ENCODE results near the gene HTR3E.

HTR3E gene

GRCh38 chr3:184133840-184134745 lies 37.2 kb downstream of the HTR3E start:
- H3K27ac ChIP-seq: peak overlapping the region; percentile 99
- TF ChIP-seq ZFX (IDR thresholded peaks at IDR 0.05; ENCODE audit: borderline replicate concordance): no peak
- TF ChIP-seq, protein P1, sequence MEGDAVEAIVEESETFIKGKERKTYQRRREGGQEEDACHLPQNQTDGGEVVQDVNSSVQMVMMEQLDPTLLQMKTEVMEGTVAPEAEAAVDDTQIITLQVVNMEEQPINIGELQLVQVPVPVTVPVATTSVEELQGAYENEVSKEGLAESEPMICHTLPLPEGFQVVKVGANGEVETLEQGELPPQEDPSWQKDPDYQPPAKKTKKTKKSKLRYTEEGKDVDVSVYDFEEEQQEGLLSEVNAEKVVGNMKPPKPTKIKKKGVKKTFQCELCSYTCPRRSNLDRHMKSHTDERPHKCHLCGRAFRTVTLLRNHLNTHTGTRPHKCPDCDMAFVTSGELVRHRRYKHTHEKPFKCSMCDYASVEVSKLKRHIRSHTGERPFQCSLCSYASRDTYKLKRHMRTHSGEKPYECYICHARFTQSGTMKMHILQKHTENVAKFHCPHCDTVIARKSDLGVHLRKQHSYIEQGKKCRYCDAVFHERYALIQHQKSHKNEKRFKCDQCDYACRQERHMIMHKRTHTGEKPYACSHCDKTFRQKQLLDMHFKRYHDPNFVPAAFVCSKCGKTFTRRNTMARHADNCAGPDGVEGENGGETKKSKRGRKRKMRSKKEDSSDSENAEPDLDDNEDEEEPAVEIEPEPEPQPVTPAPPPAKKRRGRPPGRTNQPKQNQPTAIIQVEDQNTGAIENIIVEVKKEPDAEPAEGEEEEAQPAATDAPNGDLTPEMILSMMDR (IDR thresholded peaks at IDR 0.05): no peak

DNA sequence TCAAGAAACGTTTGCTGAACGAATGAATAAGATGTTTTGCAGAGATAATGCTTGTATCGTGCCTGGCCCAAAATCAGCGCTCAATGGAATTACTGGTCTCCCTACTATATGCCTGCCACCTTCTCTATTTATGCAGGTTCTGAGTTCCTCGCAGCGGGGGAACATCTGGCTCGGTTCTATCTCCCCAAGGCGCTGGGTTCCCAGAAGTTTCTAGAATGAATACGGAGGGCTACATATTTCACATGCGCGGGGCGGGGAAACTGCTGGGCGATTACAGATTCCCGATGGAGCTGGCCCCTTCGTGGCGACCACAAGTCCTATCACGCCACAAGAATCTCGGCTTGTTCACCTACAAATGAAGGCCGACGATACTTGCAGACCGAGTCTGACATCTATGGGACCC lies 37.9 kb downstream of the HTR3E start:
- H3K27ac ChIP-seq: peak overlapping the region; percentile 99
- TF ChIP-seq, protein P1 (IDR thresholded peaks at IDR 0.05): no peak
- no peak for TF ChIP-seq ZFX (IDR thresholded peaks at IDR 0.05; ENCODE audit: borderline replicate concordance)

DNA sequence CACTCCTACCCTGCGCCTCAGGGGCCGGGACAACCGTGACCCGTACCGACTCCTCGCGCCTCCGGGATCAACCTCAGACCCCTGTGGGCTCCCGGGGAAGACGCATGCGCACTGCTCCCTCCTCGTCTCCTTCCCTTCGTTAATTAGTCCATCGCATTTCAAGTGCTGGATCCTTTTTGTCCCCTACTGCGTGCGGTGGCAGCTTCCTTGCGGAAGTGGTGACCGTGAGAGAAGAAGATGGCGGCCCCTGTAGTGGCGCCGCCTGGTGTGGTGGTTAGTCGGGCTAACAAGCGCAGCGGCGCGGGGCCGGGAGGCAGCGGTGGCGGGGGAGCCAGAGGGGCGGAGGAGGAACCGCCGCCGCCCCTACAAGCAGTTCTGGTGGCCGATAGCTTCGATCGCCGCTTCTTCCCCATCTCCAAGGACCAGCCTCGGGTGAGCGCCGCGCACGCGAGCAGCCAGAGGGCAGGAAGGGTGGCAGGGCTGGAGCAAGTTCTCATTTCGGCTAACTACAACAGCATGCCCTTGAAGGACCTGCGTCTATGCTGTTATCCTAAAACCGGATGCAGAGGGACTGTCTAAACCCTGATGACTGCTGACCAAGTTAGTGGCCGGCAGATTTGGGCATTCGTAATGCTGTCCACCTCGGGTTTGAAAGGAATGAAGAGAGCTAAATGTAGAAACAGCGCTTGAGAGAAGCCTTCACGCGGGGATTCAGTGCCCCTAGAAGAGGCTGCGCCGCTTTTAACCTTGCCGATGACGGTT lies 38.5 kb downstream of the HTR3E start, which contains the start of gene EIF2B5:
EIF2B5 (plus strand) TSS at position 210 of the 762 bp plus-strand sequence; CDS start at position 238, 28 bp downstream.
- TF ChIP-seq, protein P1 (IDR thresholded peaks at IDR 0.05): peak; percentile 38
- TF ChIP-seq ZFX (IDR thresholded peaks at IDR 0.05; ENCODE audit: borderline replicate concordance): no peak
- H3K27ac ChIP-seq: peak within 1 kb of the TSS; percentile 99

GRCh38 chr3:184135911-184136260 lies 39.0 kb downstream of the HTR3E start:
- TF ChIP-seq, protein P1 (IDR thresholded peaks at IDR 0.05): no peak
- no peak for TF ChIP-seq ZFX (IDR thresholded peaks at IDR 0.05; ENCODE audit: borderline replicate concordance)
- peak overlapping the region; percentile 99 for H3K27ac ChIP-seq

GRCh38 chr3:184140436-184140835 lies 43.6 kb downstream of the HTR3E start:
- no peak overlapping the region for H3K27ac ChIP-seq
- TF ChIP-seq ZFX (IDR thresholded peaks at IDR 0.05; ENCODE audit: borderline replicate concordance): no peak
- TF ChIP-seq, protein P1 (IDR thresholded peaks at IDR 0.05): no peak

- no peak overlapping the region for H3K27ac ChIP-seq
- TF ChIP-seq, protein P1 (IDR thresholded peaks at IDR 0.05): no peak
Measured at GRCh38 chr3:184142199-184142598, 45.3 kb downstream of the HTR3E start.

DNA sequence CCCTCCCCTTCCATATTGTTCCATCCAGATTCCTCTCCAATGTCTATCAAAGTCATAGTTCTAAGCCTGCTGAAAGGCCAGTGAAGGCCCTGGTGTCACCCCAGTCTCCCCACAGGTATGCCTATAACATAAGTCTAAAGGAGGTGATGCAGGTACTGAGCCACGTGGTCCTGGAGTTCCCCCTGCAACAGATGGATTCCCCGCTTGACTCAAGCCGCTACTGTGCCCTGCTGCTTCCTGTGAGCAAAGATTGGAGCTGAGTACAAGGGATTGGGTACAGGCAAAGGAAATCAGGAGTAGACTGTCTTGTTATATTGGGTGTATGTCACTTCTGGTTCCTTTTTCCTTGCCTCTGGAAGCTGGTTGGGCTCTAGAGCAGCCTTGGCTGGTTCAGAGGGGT lies 46.5 kb downstream of the HTR3E start:
- TF ChIP-seq, protein P1 (IDR thresholded peaks at IDR 0.05): no peak
- TF ChIP-seq ZFX (IDR thresholded peaks at IDR 0.05; ENCODE audit: borderline replicate concordance): no peak
- no peak overlapping the region for H3K27ac ChIP-seq
